Fibroblast of villous mesenchyme (primary cell): ENCODE results near the gene CLIP1. TPM values are rescaled to one million over a fixed set of nuclear protein-coding genes. Genes with fewer than 3 reads are reported as not detected.
"Not testable (repeated sequence)": the region's sequence is repeated elsewhere in the genome, so short reads cannot be mapped to it uniquely, and the experiment has no call there.

ENCODE experiments used
- DNase-seq: peaks from one replicate; pipeline ENCODE4 v3.0.0-alpha.2; 2010; ENCODE audit warnings: low read depth
- H3K4me3 ChIP-seq: 2 replicates; pipeline ENCODE4 v1.5.1; 2011; ENCODE audit warnings: low read depth, mild to moderate bottlenecking, low read length
- CTCF ChIP-seq: IDR thresholded peaks from 2 replicates; pipeline ENCODE4 v1.5.1; 2012; ENCODE audit warnings: low read depth, mild to moderate bottlenecking, low read length; ENCODE audit not compliant: insufficient read depth
- total RNA-seq: library from RNA; depleted of rRNA; stranded (reverse); fragments of >200 nt; gene quantifications from 2 replicates; pipeline ENCODE4 v1.2.3, GENCODE V29; 2012

Gene CLIP1
- total RNA-seq, 1 donor, result 66.9 TPM

GRCh38 chr12:122402264-122402663 is 20.2 kb downstream of the CLIP1 start:
- no peak for DNase-seq

GRCh38 chr12:122399592-122400373 is 22.7 kb downstream of the CLIP1 start:
- peak overlapping the region; percentile 32 for H3K4me3 ChIP-seq

More at GRCh38 chr12:122402264-122402663, 20.2 kb downstream of the CLIP1 start:
- no peak for TF ChIP-seq CTCF
- no peak overlapping the region for H3K4me3 ChIP-seq

GRCh38 chr12:122399254-122399591 is 23.2 kb downstream of the CLIP1 start:
- peak overlapping the region; percentile 7 for H3K4me3 ChIP-seq
- TF ChIP-seq CTCF, result no peak
- DNase-seq, result no peak

More at GRCh38 chr12:122399592-122400373, 22.7 kb downstream of the CLIP1 start:
- DNase-seq, result peak; percentile 93
- peak; percentile 67 for TF ChIP-seq CTCF

- DNase-seq, H3K4me3 ChIP-seq: not testable (repeated sequence)
Observed at GRCh38 chr12:122397981-122398380, 24.5 kb downstream of the CLIP1 start.

GRCh38 chr12:122395319-122395718 is 27.1 kb downstream of the CLIP1 start:
- TF ChIP-seq CTCF, result no peak
- peak; percentile 73 for DNase-seq

GRCh38 chr12:122394626-122395194 is 27.8 kb downstream of the CLIP1 start:
- DNase-seq, result peak; percentile 36
- H3K4me3 ChIP-seq, result no peak overlapping the region
- no peak for TF ChIP-seq CTCF

More at GRCh38 chr12:122395319-122395718, 27.1 kb downstream of the CLIP1 start:
- no peak overlapping the region for H3K4me3 ChIP-seq

GRCh38 chr12:122393817-122394216 is 28.7 kb downstream of the CLIP1 start:
- no peak for DNase-seq
- TF ChIP-seq CTCF, result no peak
- H3K4me3 ChIP-seq, result no peak overlapping the region
